NCI-H2171 treated with DMSO at 0.1 percent for 48 hours (cell line): ENCODE results near the gene SMAD7.

Experiments
- DNase-seq: peaks from one replicate; lab custom pipeline; 2025; lab: John Stamatoyannopoulos, UW

Gene SMAD7

DNA sequence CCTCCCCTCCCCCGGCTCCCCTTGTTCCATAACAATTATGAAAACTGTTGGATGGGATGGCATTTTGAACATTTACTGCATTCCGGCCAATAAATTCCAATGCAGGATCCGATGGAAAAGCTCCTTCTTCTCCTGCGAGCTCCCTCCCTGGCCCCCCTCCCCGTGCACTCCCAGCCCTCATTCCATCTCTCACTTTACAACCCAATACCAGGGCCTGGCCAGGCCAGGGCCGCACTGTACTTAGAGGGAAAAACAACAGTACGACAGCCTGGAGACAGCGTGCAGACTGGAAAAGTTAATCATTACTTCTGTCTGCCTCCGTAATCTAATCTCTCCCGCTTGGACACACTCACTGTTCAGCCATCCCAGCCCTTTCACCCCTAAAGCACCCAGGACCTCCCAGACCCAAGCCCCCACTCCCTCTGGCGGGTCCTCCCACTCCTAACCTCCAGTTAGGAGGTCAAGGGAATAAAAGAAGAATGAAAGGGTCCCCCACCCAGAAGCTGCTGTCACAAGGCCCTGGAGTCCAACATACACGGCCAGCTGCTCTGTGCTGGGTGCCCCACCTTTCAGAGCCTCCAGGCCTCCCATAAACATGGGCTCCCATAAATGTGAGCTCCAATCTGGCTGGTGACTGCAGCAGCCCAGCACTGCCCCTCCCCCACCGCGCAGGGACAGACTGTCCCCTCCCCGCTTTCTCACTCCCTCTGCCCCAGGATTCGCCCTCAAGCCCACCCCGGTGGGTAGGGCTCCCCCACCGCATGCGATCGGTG lies 20.6 kb downstream of the SMAD7 start:
- no peak for DNase-seq

DNA sequence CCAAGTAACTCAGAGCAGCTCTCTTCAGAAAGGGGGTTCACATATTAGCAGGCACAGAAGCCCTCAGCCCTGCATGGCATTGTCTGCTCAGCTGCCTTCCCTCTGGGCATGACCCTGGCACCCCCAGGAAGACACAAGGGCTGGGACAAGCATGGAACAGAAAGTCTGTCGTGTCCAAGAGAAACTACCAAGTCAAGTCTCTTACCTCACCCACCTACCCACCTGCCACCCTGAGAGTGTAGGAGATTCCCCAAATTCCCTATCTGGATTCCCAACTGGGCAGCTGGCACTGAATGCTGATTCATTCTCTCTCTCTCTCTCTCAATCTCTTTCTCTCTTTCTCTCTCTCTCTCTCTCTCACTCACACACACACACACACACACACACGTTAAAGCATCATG lies 21.6 kb downstream of the SMAD7 start:
- no peak for DNase-seq

DNA sequence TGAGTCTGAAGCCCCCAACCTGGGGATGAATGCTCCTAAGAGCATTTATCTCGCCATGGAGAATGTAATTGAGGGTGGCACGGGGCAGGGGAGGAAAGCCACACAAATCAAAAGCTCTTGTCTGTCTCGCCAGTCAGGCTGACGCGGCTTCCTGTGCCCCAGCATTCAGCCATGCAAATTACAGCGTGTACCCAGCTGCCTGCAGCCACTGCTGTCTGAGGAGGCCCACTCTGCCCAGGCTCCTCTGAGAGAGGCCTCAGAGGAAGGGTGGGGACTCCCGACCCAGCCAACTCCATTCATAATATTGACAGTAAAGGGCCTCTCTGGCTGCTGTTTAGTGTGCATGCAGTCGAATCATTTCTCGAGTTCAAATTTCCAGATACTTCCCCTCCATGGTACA lies 22.0 kb downstream of the SMAD7 start:
- peak; percentile 18 for DNase-seq

DNA sequence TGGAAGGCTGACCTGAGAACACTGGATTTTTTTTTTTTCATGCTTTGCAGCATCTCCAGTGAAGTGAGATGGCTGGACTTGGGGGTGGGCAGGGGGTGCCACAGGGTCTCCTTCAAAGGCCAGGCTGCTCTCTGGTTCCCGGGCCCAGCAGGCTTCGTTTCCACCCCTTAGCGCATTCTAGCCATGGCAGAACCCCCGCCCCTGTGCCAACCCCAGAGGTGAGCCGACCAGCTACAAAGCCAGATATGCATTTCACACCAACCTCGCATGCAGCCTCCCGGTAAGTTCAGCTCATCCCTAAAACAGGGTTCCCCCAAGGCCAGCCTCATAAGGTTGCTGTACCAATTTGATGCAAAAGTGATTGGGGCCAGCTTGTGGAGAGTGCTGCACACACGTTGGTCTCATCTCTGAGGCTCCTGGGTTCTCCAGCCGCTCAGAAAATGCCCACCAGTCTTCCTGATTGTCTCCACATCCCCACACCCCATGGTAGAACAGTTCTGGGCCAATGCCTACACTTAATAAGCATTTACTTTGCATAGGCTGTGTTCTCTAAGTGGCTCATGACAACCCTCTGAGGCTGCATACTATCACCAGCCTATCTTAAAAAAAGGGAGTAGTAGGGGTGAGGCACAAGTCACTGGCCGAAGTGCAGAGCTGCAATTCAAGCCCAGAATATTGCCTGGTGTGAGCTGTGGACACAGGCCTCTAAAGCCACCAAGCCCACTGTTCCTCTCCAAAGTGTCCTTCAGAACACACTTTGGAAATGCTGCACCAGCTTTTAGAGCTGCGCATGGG lies 23.3 kb downstream of the SMAD7 start:
- DNase-seq: no peak

DNA sequence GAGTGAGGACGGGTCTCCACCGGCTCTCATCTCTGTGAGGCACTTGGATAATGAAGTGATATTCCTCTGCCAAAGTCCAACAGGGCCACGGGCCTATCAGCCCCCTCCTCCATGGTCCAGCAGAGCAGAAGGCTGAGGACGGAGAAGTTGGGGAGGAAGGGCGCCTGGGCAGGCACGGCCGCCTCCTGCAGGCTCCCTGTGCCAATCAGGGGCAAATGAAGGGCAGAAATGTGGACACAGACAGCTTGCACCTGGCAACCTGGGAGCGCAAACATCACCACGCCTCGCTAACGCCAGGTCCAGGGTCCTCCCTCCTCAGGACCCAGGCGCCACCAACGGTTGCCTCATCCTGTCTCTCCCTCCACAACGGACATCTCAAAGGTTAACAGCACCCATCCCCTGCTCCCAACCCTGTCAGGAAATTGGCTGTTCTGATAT lies 24.3 kb downstream of the SMAD7 start:
- no peak for DNase-seq

DNA sequence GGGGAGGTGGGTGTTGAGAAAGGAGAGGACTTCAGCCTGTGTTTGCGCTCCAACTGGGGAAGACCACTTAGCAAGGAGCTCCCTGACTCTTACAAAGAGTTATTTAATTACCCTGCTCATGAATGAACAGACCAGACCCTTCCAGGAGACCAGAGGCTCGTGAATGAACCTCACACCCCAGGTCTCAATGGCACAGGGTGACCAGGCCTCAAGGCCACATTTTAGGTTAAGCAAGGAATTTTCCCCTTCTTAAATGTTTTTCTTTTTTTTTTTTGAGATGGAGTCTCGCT lies 25.3 kb downstream of the SMAD7 start:
- DNase-seq: no peak

DNA sequence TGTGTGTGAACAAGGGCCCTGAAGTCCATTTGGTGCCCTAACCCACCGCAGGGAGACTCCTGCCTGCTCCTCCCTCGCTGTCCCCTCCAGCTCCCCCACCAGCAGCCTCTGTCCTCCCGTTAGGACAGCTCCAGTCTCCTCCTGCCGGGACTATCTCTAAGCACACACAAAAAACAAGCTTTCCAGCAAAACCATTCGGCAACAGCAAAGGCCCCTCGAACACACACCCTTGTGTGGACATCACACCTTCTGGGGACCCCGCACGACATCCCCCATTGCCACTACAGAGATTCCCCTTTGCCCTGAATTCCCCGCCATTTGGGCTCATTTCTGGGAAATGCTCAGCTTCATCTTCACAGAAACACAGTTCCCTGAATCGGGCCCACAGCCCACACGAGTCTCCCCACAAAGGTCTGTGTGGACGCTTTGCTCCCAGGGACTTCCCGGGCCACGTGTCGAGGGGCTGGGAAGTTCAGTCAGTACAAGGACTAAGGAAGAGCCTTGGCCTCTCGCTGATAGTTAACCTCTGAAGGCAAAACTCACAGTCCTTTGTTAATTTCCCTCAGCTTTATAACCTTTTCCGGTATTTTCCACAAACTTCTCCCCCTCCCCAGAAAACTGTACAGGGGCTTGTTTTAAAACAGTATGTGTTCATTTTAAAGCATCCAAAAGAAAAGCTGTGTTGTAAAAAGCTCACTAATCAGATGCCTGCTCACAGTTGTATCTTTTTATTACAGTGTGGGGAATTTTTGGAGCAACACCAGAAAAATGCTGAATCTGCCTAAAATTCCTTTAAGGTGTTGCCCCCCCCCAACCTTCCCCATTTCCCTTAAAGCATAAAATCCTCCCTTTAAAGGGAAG lies 25.9 kb downstream of the SMAD7 start:
- no peak for DNase-seq

DNA sequence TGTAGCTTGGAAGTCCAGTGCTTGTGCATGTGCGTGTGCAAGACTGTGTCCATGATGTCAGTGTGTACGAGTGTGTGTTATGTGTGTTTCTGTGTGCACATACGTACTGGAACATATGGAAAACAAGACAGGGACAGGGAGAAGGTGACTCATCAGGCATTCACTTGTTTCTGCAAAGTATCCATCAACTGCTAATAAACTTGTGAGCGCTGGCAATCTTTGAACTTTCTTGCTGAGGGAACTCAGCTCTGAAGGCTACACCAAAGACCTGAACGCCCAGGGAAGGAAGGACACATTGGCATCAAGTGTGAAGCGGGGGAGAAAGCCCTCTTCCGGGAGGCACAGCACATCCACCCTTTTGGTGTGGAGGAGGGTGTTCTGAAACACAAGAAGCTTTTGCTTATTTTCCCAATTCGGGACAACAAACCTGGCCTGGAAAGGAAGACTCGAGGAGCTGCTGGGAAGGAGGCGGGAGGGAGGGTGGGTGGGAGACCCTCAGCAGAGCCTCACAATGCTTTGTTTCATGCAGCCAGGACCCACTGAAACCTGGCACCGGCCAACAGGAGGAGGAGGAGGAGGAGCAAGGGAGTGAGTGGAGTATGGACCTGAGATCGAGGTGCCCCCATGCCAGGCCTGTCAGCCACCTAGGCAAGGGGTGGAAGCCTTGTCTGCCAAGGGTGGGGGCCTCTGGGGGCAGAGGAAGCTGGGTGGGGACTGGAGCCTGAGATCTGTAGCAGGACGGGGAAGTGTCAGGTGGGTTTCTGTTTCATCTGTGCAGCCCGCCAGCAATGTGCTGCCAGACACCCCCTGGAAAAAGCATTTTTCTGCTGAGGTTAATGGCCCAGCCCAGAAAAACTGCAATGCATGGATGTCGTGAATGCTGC lies 26.8 kb downstream of the SMAD7 start:
- DNase-seq: no peak

DNA sequence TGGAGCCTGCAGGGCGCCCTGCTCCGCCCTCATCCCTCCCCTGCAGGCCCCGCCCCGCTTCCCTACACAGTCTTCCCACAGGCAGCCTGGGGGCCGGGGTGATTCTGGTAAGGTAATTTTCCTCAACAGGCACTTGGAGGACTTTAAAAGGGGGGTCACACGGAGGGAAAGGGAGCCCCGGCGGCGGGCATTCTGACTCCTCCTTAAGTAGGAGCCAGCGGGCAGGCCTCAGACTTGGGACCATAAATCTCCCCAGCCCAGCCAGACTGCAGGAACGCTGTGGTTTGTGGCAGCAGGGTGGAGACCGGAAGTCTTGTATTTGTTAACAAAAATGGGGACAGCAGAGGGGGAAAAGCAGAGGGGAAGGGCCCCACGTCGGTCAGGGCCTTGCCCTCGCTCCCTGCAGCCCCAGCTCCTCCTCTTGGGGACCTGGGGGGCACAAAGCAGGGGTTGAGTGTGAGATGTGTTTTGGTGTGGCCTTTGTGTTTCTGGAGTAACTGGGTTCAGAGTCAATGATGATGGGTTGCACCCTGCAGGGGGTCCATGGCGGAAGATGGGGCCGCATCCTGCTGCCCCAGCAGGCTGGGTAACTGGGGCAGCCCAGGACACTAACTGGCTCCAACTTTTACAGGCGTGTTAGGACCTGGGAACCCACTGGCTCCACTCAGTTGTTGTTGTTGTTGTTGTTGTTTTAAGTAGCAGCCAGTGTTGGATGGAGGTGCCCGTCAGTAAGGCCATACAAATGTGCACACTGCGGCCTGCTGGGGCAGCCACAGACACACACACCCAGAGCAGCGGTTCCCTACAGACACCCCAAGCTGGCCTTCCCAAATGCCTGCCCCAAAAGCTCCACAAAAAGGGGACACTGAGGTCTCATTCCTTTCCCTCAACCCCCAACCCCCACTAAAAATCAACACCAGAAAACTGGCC lies 27.7 kb downstream of the SMAD7 start:
- DNase-seq: peak; percentile 68

DNA sequence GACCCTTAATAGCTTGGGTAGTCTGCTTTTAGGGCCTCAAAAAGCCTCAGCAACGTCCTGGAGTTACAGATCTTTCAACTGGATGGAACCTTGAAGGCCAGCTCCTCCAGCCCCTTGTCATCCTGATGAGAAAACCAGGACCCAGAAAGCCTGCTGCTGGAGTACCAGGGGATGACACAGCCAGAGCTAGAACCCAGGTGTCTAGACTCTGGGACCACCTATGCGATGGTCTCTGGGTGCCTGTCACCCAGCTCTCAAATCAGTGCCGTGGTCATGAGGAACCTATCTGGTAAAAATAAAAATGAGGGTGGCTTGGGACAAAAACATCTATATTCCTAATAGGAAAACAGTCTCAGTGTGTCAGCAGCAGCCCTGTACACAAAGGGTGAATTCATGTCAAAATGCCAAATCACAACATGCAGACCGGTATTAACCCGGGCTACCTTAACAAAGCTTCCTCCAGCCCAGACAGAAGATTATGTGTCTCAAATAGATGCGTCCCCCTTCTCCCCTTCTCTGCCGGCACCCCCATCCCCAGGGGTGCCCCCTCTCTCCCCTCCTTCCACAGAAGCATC lies 28.5 kb downstream of the SMAD7 start:
- no peak for DNase-seq

DNA sequence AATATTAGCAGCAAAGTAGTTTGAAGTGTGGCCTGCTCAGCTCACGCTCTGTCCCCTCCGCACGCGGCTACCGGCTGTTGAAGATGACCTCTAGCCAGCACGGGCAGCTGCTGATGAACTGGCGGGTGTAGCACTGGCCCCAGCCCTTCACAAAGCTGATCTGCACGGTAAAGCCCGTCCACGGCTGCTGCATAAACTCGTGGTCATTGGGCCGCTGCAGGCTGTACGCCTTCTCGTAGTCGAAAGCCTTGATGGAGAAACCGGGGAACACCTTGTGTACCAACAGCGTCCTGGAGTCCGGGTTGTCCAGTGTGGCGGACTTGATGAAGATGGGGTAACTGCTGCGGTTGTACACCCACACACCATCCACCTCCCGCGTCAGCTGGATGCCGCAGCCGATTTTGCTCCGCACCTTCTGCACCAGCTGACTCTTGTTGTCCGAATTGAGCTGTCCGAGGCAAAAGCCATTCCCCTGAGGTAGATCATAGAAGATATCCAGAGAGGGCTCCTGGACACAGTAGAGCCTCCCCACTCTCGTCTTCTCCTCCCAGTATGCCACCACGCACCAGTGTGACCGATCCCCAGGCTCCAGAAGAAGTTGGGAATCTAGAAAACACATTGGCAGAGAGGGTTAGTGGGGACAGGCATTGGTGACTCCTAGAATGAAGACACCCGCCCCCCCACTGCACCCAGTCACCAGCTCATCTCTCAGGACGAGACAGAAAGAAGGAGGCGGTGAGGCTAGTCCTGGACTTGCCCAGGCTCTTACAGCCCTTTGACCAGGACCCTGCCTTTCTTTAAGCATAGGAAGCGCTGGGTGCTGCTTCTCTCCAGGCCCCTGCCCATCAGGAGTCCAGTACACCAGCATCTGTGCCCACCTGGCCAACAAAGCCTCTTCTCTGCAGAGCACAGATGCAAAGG lies 29.2 kb downstream of the SMAD7 start:
- no peak for DNase-seq

DNA sequence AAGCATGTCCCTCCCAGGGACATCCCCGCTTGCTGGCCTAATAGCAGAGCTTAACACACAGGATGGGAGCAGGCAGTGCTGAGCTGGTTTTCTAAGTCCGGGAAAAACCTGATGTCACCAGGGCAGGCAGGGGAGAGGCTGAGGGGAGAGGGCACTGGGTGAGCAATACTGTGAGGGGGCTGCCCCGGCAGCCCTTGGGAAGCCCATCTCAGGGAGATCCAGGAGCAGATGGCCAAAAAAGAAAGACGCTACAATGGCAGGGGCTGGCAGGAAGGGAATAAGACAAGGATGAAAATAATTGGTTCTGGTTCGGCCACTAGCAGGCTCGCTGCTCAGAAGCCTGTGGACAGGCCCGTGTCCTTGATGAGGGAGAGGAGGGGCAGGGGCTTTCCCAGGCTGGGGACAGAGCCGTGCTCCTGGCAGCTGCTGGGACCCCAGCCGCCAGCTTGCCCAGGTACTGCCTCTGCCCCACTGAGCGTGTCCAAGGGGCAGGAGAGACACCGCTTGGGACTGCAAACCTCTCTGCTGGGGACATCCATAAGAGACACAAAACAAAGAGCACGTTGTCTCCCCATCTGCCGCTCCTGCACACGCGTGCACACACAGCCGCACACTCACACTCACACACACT lies 30.2 kb downstream of the SMAD7 start:
- no peak for DNase-seq

DNA sequence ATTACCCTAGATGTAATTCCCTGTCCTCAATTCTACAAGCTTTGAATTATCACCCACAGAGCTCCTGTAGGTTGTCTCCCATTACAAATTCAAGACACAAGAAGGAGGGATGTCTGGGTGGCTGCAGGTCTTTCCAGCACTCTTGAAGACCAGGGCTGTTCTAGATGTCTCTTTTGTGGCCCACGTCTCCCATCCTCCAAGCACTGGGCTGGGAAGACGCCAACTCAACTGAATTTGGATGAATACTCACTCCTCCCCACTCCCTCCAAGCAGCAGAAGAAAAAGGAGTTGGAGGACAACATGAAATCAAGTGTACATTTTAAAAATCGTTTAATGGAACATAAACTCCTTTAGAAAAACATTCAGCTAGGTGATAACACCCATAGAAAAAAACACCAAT lies 31.2 kb downstream of the SMAD7 start:
- DNase-seq: no peak

DNA sequence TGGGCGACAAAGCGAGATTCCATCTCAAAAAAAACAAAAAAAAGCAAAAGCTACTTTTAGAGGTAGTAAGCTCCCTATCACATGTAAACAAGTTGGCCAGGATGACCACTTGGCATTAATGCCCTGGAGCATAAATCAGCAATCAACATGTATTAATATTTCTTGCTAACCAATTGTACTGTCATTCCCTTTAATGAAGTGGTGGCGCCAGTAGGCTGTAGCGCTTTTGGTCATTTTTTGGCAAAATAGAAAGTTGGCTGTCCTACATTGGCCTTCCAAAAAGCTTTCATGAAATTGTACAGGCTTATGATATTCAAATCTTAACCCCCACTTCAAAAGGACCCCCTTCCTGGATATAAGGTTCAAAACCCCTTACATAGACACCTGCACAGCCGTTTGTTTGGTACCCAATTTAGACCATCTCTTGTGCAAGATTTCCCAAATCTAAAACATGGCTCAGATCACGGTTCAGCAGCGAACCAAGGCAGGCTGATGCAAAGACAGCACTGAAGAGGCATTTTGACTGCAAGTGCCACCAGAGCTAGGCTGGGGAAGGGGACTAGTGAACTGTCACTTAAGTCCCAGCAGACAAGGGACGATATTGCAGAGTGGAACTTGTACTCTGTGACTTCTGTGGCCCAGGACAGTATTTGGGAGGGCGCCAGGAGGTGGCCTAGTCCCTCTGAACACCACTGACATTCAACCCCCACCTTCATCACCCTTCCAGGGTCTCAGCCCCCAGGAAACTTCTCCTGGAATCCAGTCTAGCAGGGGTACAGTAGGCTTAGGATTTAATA lies 31.9 kb downstream of the SMAD7 start:
- no peak for DNase-seq

DNA sequence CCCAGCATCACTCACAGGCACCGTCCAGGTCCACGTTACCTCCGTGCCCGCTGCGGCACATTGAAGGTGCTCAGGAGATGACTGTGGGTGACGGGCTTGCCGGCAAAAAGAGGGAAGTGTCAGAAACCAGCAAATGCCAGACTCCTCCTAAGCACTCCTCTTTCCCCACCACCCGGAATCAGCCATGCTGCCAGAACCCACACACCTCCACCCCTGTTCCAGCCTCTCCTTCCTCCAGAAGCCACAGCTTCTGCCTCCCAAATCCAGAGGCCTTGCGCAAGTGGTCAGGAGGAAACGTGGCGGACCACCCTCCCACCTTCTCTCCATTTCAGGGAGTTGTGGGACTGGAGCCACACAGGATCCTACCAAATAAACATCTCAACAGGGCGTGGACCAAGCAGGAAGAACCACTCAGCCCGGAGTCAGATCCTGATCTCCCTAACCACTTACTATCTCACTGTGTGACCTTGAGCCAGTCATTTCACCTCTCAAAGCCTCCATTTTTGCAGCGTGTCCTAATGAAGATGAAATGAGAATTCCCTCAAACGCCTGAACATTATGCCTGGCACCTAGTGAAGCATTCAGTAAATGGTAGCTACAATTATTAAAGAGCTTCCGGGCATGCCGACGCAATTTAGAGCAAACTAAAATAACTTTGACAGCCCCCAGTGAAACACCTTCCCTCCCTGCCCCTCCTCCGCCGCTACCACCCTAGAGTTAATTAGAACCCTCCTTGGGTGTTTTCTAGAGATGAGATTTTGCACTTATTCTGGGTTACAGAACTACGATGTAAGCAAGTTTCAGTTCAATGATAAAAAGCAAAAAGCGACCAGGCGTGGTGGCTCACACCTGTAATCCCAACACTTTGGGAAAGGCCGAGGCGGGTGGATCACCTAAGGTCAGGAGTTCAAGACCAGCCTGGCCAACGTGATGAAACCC lies 32.9 kb downstream of the SMAD7 start:
- DNase-seq: no peak

DNA sequence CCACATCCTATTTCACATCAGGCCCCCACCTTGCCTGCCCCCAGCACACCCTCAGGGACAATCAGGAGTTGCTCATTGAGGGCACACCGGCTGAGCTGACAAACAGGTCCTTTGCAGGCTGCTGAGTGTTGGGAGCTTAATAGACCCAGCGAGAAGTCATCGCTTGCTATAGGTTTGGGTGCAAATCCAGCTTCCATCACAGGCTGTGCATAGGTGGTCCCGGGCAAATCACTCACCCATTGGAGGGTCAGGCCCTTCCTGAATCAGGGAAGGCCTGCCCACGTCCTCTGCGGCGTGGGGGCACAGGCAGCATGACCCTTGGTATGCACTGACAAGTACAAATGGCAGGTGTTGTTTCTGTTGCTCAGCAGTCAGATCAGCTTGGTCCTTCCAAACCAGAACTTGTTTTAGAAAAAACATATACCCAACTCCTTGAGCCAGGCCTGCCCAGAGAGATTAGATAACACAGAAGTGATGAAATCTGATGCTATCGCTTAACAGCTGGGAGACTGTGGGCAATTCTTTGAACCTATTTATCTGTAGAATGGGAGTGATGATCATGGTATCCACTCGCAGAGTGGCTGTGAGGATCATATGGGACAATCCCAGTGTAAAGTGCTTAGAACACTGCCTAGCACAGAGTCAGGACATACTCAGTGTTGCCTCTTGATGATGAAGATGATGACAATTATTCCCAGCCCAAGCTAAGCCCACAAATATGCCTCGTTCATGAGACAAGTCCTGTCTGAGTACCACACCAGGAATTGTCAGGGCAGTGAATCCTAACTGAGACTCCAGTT lies 34.9 kb downstream of the SMAD7 start:
- DNase-seq: no peak
